DOHH2 (cell line): ENCODE data around the gene AIG1.
A peak's percentile ranks its signal among the peaks of the same experiment; 100 is the strongest.

Source experiments
- H3F3A ChIP-seq: fragments of 200-600 bp; sonication (generic), shearing (Covaris generic); 2 replicates; pipeline ENCODE4 v1.6.0; 2016; ENCODE audit warnings: antibody characterized with exemption, mild to moderate bottlenecking; ENCODE audit not compliant: control insufficient read depth, insufficient read depth
- H3K27ac ChIP-seq: fragments of 200-600 bp; sonication (generic); 2 replicates; pipeline ENCODE4 v1.5.1; 2014; ENCODE audit warnings: low read depth, mild to moderate bottlenecking, low read length, moderate library complexity
- H3K27me3 ChIP-seq: fragments of 200-600 bp; sonication (generic); 2 replicates; pipeline ENCODE4 v1.6.1; 2014; ENCODE audit warnings: mild to moderate bottlenecking, low read length, mixed read lengths; ENCODE audit not compliant: control insufficient read depth
- H3K36me3 ChIP-seq: fragments of 200-600 bp; sonication (generic); 2 replicates; pipeline ENCODE4 v1.6.1; 2014; ENCODE audit warnings: mild to moderate bottlenecking, low read length, moderate library complexity, mixed read lengths; ENCODE audit not compliant: control insufficient read depth
- H3K4me1 ChIP-seq: fragments of 200-600 bp; sonication (generic); 2 replicates; pipeline ENCODE4 v1.6.1; 2014; ENCODE audit warnings: mild to moderate bottlenecking, low read length, mixed read lengths; ENCODE audit not compliant: control insufficient read depth
- H3K4me2 ChIP-seq: fragments of 200-600 bp; sonication (generic); 2 replicates; pipeline ENCODE4 v1.6.0; 2014; ENCODE audit warnings: mild to moderate bottlenecking, low read length, moderate library complexity
- H3K4me3 ChIP-seq: fragments of 200-600 bp; sonication (generic); 2 replicates; pipeline ENCODE4 v1.5.1; 2014; ENCODE audit warnings: mild to moderate bottlenecking, low read length, mixed read lengths
- H3K79me2 ChIP-seq: fragments of 200-600 bp; sonication (generic); 2 replicates; pipeline ENCODE4 v1.6.1; 2014; ENCODE audit warnings: mild to moderate bottlenecking, low read length, mixed read lengths; ENCODE audit not compliant: control insufficient read depth
- H3K9me2 ChIP-seq: fragments of 200-600 bp; sonication (generic); replicated peaks from 2 replicates; pipeline ENCODE4 v1.6.1; 2014; ENCODE audit warnings: mild to moderate bottlenecking, low read length, mixed read lengths; ENCODE audit not compliant: control insufficient read depth
- H3K9me3 ChIP-seq: fragments of 200-600 bp; sonication (generic); 2 replicates; pipeline ENCODE4 v1.6.1; 2014; ENCODE audit warnings: antibody characterized with exemption, low read length, mixed read lengths; ENCODE audit not compliant: control insufficient read depth, insufficient read depth
- H4K20me1 ChIP-seq: fragments of 200-600 bp; sonication (generic); 2 replicates; pipeline ENCODE4 v1.6.0; 2014; ENCODE audit warnings: low read depth, mild to moderate bottlenecking, antibody characterized with exemption, low read length, moderate library complexity; ENCODE audit not compliant: control insufficient read depth, insufficient read depth
- EZH2phosphoT487 ChIP-seq: fragments of 200-600 bp; sonication (generic); IDR thresholded peaks from 2 replicates; pipeline ENCODE4 v1.6.1; 2017; ENCODE audit warnings: borderline replicate concordance, mild to moderate bottlenecking, antibody characterized with exemption, low read length, moderate library complexity, mixed read lengths
- TF ChIP-seq, protein P1 (sequence below): fragments of 200-600 bp; sonication (generic); IDR thresholded peaks from one replicate; pipeline ENCODE4 v1.5.1; 2014; ENCODE audit warnings: antibody characterized with exemption, mild to moderate bottlenecking, low read depth, low read length; ENCODE audit not compliant: poor library complexity, severe bottlenecking

The AIG1 gene

DNA sequence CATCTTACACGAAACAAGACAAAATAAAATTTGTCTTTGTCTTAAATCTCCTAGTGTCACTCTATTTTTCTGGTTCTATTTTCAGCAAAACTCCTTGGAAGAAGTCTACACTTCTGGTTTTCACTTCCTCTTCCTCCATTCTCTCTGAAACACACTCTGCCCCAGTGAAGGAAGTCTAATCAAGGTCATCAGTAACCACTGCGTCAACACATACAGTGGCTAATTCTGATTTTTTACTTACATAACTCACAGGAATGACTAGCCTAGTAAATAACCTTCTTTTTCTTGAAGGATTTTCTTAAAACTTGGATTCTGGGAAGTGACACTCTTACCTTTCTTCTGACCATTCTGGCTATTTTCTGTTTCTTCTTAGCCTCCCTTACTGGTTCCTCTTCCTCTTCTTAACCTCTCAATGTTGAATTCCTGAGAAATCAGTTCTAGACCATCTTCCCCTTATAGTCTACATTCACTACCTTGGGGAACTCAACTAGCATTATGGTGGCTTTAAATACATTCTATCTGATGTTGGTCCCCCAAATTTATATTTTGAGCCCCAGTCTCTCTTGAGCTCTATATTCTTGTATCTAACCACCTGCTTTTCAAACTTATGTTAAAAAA is 37.5 kb downstream of the AIG1 start:
- Histone ChIP-seq H3F3A (no peaks in the 10 kb centered on the region), H3K4me2 (peak overlapping the region; percentile 65), H3K79me2 (no peaks in the 10 kb centered on the region), H3K4me3 (peak overlapping the region; percentile 54), H3K9me3 (no peaks in the 10 kb centered on the region), H4K20me1 (no peaks in the 10 kb centered on the region), H3K9me2 (no peaks in the 10 kb centered on the region), H3K27me3 (no peaks in the 10 kb centered on the region), H3K4me1 (peaks cover 40% of the 10 kb centered on the region), H3K36me3 (no peaks in the 10 kb centered on the region), H3K27ac (peak overlapping the region; percentile 52)
- TF ChIP-seq, protein P1, sequence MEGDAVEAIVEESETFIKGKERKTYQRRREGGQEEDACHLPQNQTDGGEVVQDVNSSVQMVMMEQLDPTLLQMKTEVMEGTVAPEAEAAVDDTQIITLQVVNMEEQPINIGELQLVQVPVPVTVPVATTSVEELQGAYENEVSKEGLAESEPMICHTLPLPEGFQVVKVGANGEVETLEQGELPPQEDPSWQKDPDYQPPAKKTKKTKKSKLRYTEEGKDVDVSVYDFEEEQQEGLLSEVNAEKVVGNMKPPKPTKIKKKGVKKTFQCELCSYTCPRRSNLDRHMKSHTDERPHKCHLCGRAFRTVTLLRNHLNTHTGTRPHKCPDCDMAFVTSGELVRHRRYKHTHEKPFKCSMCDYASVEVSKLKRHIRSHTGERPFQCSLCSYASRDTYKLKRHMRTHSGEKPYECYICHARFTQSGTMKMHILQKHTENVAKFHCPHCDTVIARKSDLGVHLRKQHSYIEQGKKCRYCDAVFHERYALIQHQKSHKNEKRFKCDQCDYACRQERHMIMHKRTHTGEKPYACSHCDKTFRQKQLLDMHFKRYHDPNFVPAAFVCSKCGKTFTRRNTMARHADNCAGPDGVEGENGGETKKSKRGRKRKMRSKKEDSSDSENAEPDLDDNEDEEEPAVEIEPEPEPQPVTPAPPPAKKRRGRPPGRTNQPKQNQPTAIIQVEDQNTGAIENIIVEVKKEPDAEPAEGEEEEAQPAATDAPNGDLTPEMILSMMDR, result no peak
- TF ChIP-seq EZH2phosphoT487, result no peak

DNA sequence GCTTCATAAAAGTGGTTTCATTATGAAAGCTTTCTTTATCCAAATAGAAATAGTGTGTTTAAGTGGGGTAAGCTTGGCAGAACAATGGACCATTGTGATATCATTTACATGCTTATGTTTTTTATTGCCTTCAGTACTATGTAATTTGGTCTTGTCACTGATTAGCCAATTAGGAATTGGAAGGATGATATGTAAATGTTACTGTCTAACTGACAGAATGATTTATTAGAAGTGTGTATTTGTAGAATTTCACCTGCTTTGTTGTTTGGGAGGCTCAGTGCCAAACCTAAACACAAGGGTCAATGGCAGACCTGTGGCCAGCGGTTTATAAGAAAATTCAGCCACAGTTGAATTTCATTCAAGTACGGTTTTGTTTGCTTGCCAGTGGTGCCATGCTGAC is 39.0 kb downstream of the AIG1 start:
- Histone ChIP-seq H3K9me2 (no peaks in the 10 kb centered on the region), H3K4me1 (peaks cover 40% of the 10 kb centered on the region), H3K4me2 (no peak overlapping the region), H3K27ac (no peak overlapping the region), H3K4me3 (no peak overlapping the region), H3K27me3 (no peaks in the 10 kb centered on the region), H3K79me2 (no peaks in the 10 kb centered on the region), H4K20me1 (no peaks in the 10 kb centered on the region), H3K36me3 (no peaks in the 10 kb centered on the region), H3K9me3 (no peaks in the 10 kb centered on the region), H3F3A (no peaks in the 10 kb centered on the region)
- TF ChIP-seq, protein P1, result no peak
- TF ChIP-seq EZH2phosphoT487, result no peak

DNA sequence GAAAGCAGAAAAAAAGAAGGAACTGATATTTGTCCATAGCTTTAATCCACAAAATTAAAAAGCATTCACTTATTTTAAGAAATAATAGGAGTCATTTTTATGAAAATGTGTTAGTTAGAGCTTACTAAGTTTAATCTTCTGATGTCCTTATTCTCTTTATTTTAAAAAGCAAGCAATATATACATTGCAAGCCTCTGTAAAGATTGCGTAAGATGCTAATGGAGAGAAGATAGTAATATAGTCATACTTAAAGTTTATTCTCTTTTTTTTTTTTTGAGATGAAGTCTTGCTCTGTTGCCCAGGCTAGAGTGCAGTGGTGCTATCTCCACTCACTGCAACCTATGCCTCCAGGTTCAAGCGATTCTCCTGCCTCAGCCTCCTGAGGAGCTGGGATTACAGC is 39.7 kb downstream of the AIG1 start:
- Histone ChIP-seq H3K27ac (no peak overlapping the region), H3K4me3 (no peak overlapping the region), H3K4me2 (no peak overlapping the region), H3K27me3 (no peaks in the 10 kb centered on the region), H3K4me1 (peaks cover 40% of the 10 kb centered on the region), H3K79me2 (no peaks in the 10 kb centered on the region), H3K9me2 (no peaks in the 10 kb centered on the region), H3F3A (no peaks in the 10 kb centered on the region), H3K36me3 (no peaks in the 10 kb centered on the region), H3K9me3 (no peaks in the 10 kb centered on the region), H4K20me1 (no peaks in the 10 kb centered on the region)
- no peak for TF ChIP-seq EZH2phosphoT487
- TF ChIP-seq, protein P1, result no peak
